ELR (cell line): ENCODE data around the gene SYCP2.

Experiments used
- DNase-seq: peaks from one replicate; pipeline ENCODE4 v3.0.0-alpha.2; 2015; ENCODE audit warnings: low read depth

SYCP2 gene

GRCh38 chr20:59835057-59835447, 98.4 kb downstream of the SYCP2 start:
- DNase-seq = no peak

- DNase-seq = no peak
Measured at GRCh38 chr20:59832406-59833363, 100.8 kb downstream of the SYCP2 start.

- DNase-seq = no peak
Measured at GRCh38 chr20:59831916-59832270, 101.5 kb downstream of the SYCP2 start.

DNA sequence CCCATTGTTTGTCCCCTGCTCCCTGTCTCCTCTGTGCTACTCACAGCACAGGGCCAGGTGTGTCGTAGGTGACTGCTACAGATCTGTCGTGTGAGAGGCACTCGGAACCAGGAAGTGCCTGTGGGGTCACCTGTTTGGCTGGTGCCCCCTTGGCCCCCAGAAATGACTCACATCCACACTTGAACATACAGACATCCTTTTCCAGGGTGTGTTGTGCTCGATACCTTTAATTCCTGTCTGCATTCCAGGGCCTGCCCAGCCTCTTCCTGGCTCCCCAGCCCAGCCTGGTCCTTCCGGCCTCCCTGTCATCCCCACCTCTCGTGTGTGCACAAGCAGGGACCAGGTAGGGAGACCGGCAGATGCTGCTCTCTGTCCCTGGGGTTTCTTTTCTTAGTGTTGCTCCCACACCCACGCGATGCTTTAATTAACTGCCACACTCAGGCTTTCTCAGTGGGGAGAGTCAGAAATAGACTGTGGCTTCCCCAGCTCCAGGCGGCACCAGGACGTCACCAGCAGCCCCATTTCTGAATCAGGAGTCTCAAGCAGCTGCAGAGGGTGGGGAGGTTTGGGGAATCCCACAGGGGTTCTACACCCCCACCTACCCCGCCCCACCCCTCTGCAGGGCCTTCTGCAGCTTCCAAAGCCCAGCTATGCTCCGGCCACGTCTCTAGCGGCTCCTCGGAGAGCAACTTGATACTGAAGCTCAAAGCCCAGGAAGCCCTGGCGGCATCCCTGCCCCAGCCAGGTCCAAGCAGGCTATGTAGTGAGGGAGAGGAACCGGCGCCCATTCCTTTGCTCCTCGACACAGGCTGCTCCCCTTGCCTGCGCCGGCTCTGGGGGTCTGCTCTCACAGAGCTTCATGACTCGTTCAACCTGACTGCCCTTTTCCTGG, 102.2 kb downstream of the SYCP2 start:
- no peak for DNase-seq

- DNase-seq = no peak
Measured at GRCh38 chr20:59830665-59831023, 102.8 kb downstream of the SYCP2 start.

GRCh38 chr20:59829786-59830664, 103.4 kb downstream of the SYCP2 start:
- no peak for DNase-seq

DNA sequence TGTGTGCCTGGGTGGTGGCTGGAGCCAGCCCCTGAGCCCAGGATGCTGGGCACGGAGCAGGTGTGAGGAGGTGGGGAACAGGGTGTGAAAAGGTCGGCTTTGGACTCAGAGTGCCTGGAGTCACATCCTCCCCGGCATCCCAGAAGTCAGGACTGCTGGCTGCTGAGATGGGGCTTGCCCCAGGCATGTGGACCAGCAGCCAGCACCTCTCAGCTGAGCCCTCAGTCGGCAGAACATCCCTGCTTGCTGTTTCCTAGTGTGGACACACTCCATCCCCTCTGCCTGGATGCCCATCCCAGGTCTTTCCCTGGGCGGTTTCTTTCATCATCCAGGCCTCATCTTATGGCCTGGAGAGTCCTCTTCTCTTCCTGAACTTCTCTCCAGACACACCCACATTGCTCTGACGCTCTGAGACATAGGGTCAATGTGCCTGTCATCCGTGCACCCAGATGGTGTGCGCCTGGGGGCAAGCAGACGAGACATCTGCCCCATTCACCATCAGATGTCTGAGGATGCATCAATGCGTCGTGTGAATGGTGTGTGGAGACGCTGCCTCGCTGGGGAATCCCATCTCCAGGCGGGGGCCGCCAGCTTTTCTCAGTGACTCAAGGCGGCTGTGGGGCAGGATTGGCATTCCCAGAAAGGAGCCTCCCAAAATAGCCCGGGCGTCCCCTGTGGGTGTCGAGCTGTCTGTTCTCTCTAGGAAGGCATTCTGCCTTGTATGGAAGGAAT, 104.2 kb downstream of the SYCP2 start:
- DNase-seq = no peak

DNA sequence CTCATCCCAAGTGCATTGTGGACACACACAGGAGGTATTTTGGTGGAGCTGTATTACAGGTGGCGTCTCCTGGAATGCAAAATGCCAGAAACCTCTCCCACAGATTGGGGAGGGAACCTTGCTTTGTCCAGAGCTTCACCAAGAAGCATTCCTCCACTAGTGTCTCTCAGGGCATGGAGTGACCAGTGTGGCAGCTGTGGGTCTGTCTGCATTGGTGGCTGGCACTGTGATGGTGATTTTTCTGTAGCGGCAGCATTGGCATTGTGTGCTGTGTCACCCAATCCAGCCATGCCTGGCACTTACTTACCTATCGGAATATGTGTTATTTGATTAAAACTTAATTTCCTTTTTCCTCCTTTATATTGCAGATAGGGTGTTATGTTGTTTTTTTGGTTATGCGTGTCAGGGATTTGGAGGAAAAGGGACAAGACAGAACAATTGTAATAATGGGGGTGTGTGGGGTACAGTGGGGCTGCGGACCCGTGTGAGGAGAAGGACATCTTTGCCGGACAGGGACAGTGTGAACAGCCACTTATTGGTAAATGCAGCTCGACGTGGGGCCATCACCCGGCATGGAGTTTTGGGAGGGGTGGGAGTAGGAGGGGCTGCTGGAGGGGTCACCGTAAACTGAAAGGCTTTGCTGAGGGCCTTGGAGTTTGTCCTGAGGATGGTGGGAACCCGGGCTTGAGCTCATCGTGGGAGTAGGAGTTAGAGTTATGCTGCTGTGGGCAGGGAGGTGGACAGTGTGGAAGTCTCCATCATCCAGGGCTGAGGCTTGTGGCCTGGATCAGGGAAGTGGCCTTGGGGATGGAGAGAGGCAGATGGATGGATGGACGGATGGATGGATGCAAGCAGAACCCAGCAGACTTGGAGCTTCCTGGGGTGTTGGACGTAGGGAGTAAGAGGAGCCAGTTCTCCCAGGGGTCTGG, 105.0 kb downstream of the SYCP2 start:
- no peak for DNase-seq

GRCh38 chr20:59827138-59828056, 106.0 kb downstream of the SYCP2 start:
- no peak for DNase-seq

GRCh38 chr20:59825944-59826759, 107.3 kb downstream of the SYCP2 start:
- DNase-seq = no peak

DNA sequence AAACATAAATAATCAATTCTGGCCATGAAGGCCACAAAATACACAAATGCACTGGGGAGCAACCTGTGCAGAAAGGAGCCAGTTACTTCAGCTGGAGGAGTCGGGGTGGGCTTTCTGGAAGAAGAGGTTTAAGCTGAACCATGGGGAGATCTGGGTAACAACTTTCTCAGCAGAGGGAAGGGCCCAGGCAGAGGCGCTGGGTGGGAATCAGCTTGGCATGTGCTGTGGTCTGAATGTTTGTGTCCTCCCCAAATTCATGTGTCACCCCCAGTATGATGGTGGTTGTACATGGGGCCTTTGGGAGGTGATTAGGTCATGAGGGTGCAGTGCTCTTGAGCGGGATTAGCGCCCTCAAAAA, 107.9 kb downstream of the SYCP2 start:
- DNase-seq = no peak

DNA sequence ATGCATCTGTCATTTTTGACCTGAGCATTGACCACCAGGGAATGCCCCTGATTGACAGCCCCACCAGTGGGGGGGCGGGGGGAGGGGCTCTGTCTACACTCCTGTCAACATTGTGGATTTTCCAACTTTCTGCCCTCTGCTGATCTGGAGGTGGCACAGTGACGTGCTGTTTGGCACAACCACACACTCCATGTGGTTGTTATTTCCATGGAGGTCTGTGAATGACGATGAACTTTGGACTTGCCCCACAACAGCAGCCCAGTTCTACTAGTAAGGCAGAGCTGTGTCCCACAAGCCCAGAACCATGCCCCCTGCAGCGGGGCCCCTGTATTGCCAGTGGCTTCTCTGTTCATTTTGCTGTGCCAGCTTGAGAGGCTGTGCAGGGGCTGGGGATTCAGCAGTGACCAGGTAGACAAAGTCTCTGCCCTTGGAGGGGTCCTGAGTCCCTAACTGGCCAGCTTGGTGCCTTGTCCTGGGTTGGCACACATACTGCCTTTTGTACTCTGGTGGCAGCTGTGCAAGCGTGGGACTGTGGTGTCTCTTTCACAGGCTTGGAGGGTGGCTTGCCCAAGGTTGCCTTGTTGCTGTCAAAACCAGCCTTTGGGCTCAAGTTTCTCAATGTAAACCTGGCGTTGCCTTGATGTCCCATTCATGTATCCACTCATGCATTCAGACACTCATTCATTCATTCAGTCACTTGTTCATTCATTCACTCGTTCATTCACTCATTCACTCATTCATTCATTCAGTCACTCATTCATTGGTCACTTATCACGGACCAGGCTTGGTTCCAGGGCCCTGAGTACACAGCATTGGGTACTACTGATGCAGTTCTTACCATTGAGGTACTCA, 108.5 kb downstream of the SYCP2 start:
- no peak for DNase-seq

DNA sequence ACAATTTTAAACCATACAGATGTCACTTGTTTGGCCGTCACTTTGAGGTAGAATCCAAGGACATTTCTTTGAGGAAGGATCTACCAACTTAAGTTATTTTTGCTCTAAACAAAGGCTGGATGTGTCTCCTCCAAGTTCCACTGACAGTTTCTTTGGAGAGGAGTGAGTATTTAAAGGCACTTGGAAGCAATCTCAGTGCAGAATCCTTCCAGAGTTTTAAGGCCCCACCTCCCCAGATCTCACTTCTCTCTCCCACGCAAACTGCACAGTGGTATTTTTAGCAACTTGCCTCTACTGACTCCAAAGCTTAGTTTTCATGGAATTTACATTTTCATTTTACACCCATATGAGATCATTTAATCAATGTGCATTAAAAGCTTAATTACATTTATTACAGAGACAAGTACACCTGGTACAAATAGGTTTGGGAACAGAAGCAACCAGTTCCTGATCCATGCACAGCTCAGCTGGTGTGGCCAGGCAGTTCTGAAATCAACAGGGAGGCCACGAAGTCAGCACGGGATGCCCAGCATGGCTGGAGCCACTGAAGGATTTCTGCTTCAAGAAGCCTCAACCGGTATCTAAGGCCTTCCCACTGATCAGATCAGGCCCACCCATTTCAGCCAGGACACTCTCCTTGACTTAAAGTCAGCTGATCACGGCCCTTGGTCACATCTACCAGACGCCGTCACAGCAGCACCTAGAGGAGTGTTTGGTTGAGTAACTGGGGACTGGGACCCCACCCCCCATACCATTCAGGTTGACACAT, 109.8 kb downstream of the SYCP2 start:
- DNase-seq = no peak

DNA sequence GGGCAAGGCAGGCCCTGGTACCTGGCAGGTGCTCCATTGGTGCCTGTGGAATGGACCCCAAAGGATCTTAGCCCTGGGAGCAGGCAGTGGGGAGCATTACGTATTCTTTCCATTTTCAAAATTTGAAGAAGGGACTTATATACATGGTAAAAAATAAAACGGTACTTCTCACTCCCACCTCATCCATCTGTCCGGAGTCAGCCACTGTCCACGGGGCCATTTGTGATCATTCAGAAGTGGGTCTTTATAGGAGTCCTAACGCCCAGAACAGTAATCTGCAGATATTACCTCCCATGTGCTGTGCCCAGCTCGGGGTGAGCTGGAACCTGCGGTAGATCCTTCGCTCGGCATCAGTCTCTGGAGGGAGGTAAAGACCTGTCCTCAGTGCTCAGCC, 110.4 kb downstream of the SYCP2 start:
- no peak for DNase-seq

DNA sequence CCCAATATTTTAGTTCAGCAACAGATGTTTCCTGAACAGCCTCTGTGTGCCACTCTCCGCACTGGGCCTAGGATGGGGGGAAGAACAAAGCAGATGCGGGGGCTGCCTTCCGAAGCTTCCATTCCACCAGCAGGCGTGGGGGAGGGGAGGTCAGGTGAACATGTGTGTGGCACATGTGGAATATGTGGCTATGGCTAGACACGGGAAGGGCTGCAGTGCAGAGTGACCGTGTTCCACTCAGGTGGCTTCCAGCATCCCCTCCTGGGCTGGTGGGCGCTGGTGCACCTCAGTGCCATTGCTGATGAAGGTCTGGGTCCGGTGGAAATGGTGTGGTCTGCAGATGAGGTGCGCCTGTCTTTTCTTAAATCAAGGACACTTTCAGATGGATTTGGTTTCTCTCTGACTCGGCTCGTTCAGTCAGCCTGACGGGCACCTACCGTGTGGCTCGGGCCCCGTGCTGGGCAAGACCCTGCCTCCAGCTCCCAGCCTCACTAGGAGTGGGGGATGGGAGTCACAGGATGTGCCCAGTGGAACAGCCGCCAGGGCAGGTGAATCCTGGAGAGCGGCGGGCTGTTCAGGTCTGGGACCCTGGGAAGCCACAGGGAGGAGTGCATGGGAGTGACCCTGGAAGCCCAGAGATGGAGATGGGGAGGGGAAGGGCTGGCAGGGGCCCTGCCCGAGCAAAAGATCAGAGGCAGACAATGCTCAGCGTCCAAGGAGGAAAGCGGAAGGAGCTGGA, 111.0 kb downstream of the SYCP2 start:
- DNase-seq = no peak

GRCh38 chr20:59821788-59822187, 111.6 kb downstream of the SYCP2 start:
- no peak for DNase-seq
